ENCODE data around the gene C2CD2.

- TF ChIP-seq GATA3 (IDR thresholded peaks at IDR 0.05; ENCODE audit: low read depth, low read length) (no peak), GATA2 (IDR thresholded peaks at IDR 0.05; ENCODE audit: low read depth, low read length) (no peak)
These were observed 54.8 kb downstream of the C2CD2 start for GRCh38 chr21:41898998-41899397.

All from SH-SY5Y (cell line).